Measurements from ENCODE around the gene KLHDC7A.

KLHDC7A gene

DNA sequence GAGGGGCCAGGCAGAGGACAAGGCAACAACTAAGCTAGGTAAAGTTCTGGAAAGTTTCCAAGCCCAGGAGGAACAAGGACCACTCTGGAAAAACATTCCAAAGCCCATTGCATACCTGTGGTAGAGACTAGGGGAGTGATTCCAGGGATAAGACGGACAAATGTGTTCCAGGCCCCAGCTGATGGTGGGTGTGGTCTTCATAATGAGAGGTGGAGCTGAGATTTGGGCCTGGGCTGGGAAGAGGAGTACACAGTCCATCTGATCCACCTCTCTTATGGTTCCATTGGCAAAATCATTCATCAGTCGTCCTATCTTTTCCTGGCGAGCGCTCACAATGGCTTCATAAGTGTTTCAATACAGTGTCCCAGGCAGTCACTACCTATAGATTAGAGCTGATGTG lies 4.5 kb downstream of the KLHDC7A start:
- Histone ChIP-seq H3K27me3 (ENCODE audit: control insufficient read depth, insufficient read depth, low read length) (no peaks in the 10 kb centered on the region), H3K36me3 (ENCODE audit: control insufficient read depth, insufficient read depth, low read length) (peaks cover 5% of the 10 kb centered on the region; the same call in 1 of the 2 replicates), H3K4me3 (ENCODE audit: low read length) (no peak overlapping the region), H3K27ac (ENCODE audit: low read length) (no peak overlapping the region), H3K4me1 (ENCODE audit: control insufficient read depth, insufficient read depth, low read length) (peaks cover 10% of the 10 kb centered on the region), H3K9me3 (ENCODE audit: control insufficient read depth, insufficient read depth, low read length) (no peaks in the 10 kb centered on the region)
- DNase-seq (ENCODE audit: low read depth, low spot score) = no peak
- WGBS (ENCODE audit: insufficient coverage, insufficient read length) = no CpG with 5 or more reads among the region's 4 CpGs

DNA sequence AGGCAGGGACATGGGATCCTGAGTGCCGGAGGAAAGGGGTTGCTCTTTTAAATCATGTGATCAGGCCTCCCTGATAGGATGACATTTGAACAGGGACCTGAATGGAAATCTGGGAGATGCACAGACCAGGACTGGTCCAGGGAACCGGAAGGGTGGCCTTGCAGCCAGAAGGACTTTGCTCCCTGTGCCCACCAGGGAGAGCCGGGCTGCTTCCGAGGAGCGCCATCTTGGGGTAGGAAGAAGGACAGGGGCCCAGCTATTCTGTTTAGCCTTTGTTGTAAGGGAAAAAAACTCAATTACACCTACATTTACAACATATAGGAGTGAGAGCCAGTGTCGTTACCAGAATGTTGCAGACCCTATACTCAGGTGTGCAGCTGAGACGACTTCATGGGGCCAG lies 5.5 kb downstream of the KLHDC7A start:
- H3K27ac ChIP-seq (ENCODE audit: low read length) = no peak overlapping the region
- H3K4me1 ChIP-seq (ENCODE audit: control insufficient read depth, insufficient read depth, low read length) = peaks cover 3% of the 10 kb centered on the region; the same call in 1 of the 2 replicates
- no peaks in the 10 kb centered on the region for H3K27me3 ChIP-seq (ENCODE audit: control insufficient read depth, insufficient read depth, low read length)
- no peaks in the 10 kb centered on the region for H3K9me3 ChIP-seq (ENCODE audit: control insufficient read depth, insufficient read depth, low read length)
- DNase-seq (ENCODE audit: low read depth, low spot score) = peak; percentile 27
- peaks cover 5% of the 10 kb centered on the region; the same call in 1 of the 2 replicates for H3K36me3 ChIP-seq (ENCODE audit: control insufficient read depth, insufficient read depth, low read length)
- no CpG with 5 or more reads among the region's 7 CpGs for WGBS (ENCODE audit: insufficient coverage, insufficient read length)
- H3K4me3 ChIP-seq (ENCODE audit: low read length) = no peak overlapping the region

DNA sequence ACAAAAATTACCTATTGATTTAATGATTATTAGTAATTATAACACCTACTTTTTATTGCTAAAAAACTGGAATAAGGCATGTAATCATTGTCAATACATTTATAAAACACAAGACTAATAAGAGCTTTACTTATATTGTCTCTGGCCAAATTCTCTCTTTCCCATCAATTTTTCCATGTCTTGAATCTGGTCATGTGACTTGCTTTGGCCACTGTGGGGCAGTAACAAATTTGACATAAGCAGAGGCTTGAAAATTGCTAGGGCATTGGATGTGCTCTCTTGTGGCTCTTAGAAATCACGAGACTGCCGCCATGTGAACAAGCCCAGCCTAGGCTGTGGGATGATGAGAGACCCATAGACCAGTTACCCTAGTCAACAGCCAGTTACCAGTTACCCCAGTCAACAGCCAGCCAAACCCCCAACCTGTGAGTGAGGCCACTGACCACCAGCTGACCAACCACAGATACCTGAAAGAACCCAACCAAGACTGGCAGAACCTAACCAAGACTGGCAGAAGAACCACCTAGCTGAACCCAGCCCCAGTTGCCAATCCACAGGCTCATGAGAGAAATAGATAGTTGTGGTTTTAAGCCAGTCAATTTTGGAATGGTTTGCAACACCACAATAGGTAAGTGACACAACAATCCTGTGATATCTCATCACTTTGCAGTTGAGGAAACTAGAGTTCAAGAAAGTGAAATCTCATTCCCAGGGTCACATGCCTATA lies 8.8 kb downstream of the KLHDC7A start:
- no CpG with 5 or more reads among the region's 2 CpGs for WGBS (ENCODE audit: insufficient coverage, insufficient read length)
- Histone ChIP-seq H3K9me3 (ENCODE audit: control insufficient read depth, insufficient read depth, low read length) (no peaks in the 10 kb centered on the region; the same call in none of the 2 replicates), H3K4me1 (ENCODE audit: control insufficient read depth, insufficient read depth, low read length) (peaks cover 1% of the 10 kb centered on the region; the same call in 1 of the 2 replicates), H3K27ac (ENCODE audit: low read length) (no peak overlapping the region), H3K27me3 (ENCODE audit: control insufficient read depth, insufficient read depth, low read length) (no peaks in the 10 kb centered on the region), H3K36me3 (ENCODE audit: control insufficient read depth, insufficient read depth, low read length) (no peaks in the 10 kb centered on the region), H3K4me3 (ENCODE audit: low read length) (no peak overlapping the region)
- DNase-seq (ENCODE audit: low read depth, low spot score) = no peak

GRCh38 chr1:18491168-18491567 lies 10.4 kb downstream of the KLHDC7A start:
- Histone ChIP-seq H3K9me3 (ENCODE audit: control insufficient read depth, insufficient read depth, low read length) (no peaks in the 10 kb centered on the region; the same call in none of the 2 replicates), H3K36me3 (ENCODE audit: control insufficient read depth, insufficient read depth, low read length) (no peaks in the 10 kb centered on the region), H3K27me3 (ENCODE audit: control insufficient read depth, insufficient read depth, low read length) (no peaks in the 10 kb centered on the region), H3K27ac (ENCODE audit: low read length) (no peak overlapping the region), H3K4me3 (ENCODE audit: low read length) (no peak overlapping the region), H3K4me1 (ENCODE audit: control insufficient read depth, insufficient read depth, low read length) (peaks cover 1% of the 10 kb centered on the region; the same call in 1 of the 2 replicates)
- WGBS (ENCODE audit: insufficient coverage, insufficient read length) = no CpG with 5 or more reads among the region's 3 CpGs
- DNase-seq (ENCODE audit: low read depth, low spot score) = no peak

DNA sequence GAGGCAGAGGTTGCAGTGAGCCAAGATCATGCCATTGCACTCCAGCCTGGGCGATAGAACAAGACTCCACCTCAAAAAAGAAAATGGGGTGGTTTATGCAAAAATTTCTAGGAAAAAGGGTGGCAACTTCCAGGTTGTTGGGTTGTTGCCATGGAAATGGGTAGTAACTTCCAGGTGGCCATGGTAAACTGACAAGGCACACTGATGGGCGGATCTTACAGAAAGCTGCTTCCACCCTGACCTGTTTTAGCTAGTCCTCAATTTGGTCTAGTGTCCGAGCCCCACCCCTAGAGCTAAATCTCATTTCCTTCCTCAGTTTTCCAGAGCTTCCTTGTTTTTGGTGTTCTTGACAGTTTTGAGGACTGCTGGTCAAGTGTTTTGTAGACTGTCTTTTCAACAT lies 13.6 kb downstream of the KLHDC7A start:
- no peak overlapping the region for H3K4me3 ChIP-seq (ENCODE audit: low read length)
- no peak for DNase-seq (ENCODE audit: low read depth, low spot score)
- no peaks in the 10 kb centered on the region for H3K27me3 ChIP-seq (ENCODE audit: control insufficient read depth, insufficient read depth, low read length)
- H3K27ac ChIP-seq (ENCODE audit: low read length) = no peak overlapping the region
- H3K4me1 ChIP-seq (ENCODE audit: control insufficient read depth, insufficient read depth, low read length) = no peaks in the 10 kb centered on the region
- no peaks in the 10 kb centered on the region for H3K36me3 ChIP-seq (ENCODE audit: control insufficient read depth, insufficient read depth, low read length)
- no peaks in the 10 kb centered on the region; the same call in none of the 2 replicates for H3K9me3 ChIP-seq (ENCODE audit: control insufficient read depth, insufficient read depth, low read length)
- no CpG with 5 or more reads among the region's 3 CpGs for WGBS (ENCODE audit: insufficient coverage, insufficient read length)

- no CpG with 5 or more reads among the region's 5 CpGs for WGBS (ENCODE audit: insufficient coverage, insufficient read length)
- no peak overlapping the region for H3K4me3 ChIP-seq (ENCODE audit: low read length)
Measured at GRCh38 chr1:18495635-18496034, 14.9 kb downstream of the KLHDC7A start.

GRCh38 chr1:18496056-18496455 lies 15.3 kb downstream of the KLHDC7A start:
- H3K4me3 ChIP-seq (ENCODE audit: low read length) = no peak overlapping the region
- WGBS (ENCODE audit: insufficient coverage, insufficient read length) = no CpG with 5 or more reads among the region's 1 CpG

More at GRCh38 chr1:18495635-18496034, 14.9 kb downstream of the KLHDC7A start:
- Histone ChIP-seq H3K27ac (ENCODE audit: low read length) (no peak overlapping the region), H3K36me3 (ENCODE audit: control insufficient read depth, insufficient read depth, low read length) (no peaks in the 10 kb centered on the region), H3K27me3 (ENCODE audit: control insufficient read depth, insufficient read depth, low read length) (no peaks in the 10 kb centered on the region), H3K4me1 (ENCODE audit: control insufficient read depth, insufficient read depth, low read length) (no peaks in the 10 kb centered on the region), H3K9me3 (ENCODE audit: control insufficient read depth, insufficient read depth, low read length) (no peaks in the 10 kb centered on the region; the same call in none of the 2 replicates)
- no peak for DNase-seq (ENCODE audit: low read depth, low spot score)

GRCh38 chr1:18496497-18497235 lies 15.9 kb downstream of the KLHDC7A start:
- Histone ChIP-seq H3K4me3 (ENCODE audit: low read length) (no peak overlapping the region), H3K36me3 (ENCODE audit: control insufficient read depth, insufficient read depth, low read length) (no peaks in the 10 kb centered on the region), H3K4me1 (ENCODE audit: control insufficient read depth, insufficient read depth, low read length) (no peaks in the 10 kb centered on the region), H3K9me3 (ENCODE audit: control insufficient read depth, insufficient read depth, low read length) (no peaks in the 10 kb centered on the region; the same call in none of the 2 replicates), H3K27me3 (ENCODE audit: control insufficient read depth, insufficient read depth, low read length) (no peaks in the 10 kb centered on the region), H3K27ac (ENCODE audit: low read length) (no peak overlapping the region)
- no CpG with 5 or more reads among the region's 8 CpGs for WGBS (ENCODE audit: insufficient coverage, insufficient read length)
- no peak for DNase-seq (ENCODE audit: low read depth, low spot score)

More at GRCh38 chr1:18496056-18496455, 15.3 kb downstream of the KLHDC7A start:
- DNase-seq (ENCODE audit: low read depth, low spot score) = no peak
- no peaks in the 10 kb centered on the region for H3K4me1 ChIP-seq (ENCODE audit: control insufficient read depth, insufficient read depth, low read length)
- no peaks in the 10 kb centered on the region for H3K36me3 ChIP-seq (ENCODE audit: control insufficient read depth, insufficient read depth, low read length)
- no peaks in the 10 kb centered on the region; the same call in none of the 2 replicates for H3K9me3 ChIP-seq (ENCODE audit: control insufficient read depth, insufficient read depth, low read length)
- no peak overlapping the region for H3K27ac ChIP-seq (ENCODE audit: low read length)
- no peaks in the 10 kb centered on the region for H3K27me3 ChIP-seq (ENCODE audit: control insufficient read depth, insufficient read depth, low read length)

GRCh38 chr1:18501833-18502232 lies 21.1 kb downstream of the KLHDC7A start:
- Histone ChIP-seq H3K27ac (ENCODE audit: low read length) (no peak overlapping the region), H3K27me3 (ENCODE audit: control insufficient read depth, insufficient read depth, low read length) (no peaks in the 10 kb centered on the region), H3K4me3 (ENCODE audit: low read length) (no peak overlapping the region), H3K4me1 (ENCODE audit: control insufficient read depth, insufficient read depth, low read length) (no peaks in the 10 kb centered on the region), H3K36me3 (ENCODE audit: control insufficient read depth, insufficient read depth, low read length) (no peaks in the 10 kb centered on the region), H3K9me3 (ENCODE audit: control insufficient read depth, insufficient read depth, low read length) (no peaks in the 10 kb centered on the region)
- no peak for DNase-seq (ENCODE audit: low read depth, low spot score)
- no CpG with 5 or more reads among the region's 4 CpGs for WGBS (ENCODE audit: insufficient coverage, insufficient read length)

GRCh38 chr1:18504609-18505008 lies 23.9 kb downstream of the KLHDC7A start:
- Histone ChIP-seq H3K27ac (ENCODE audit: low read length) (no peak overlapping the region), H3K4me1 (ENCODE audit: control insufficient read depth, insufficient read depth, low read length) (no peaks in the 10 kb centered on the region), H3K36me3 (ENCODE audit: control insufficient read depth, insufficient read depth, low read length) (no peaks in the 10 kb centered on the region), H3K27me3 (ENCODE audit: control insufficient read depth, insufficient read depth, low read length) (no peaks in the 10 kb centered on the region), H3K4me3 (ENCODE audit: low read length) (no peak overlapping the region), H3K9me3 (ENCODE audit: control insufficient read depth, insufficient read depth, low read length) (no peaks in the 10 kb centered on the region)
- no peak for DNase-seq (ENCODE audit: low read depth, low spot score)
- no CpG with 5 or more reads among the region's 3 CpGs for WGBS (ENCODE audit: insufficient coverage, insufficient read length)
